K562 (cell line): ENCODE data around the gene EIF2AK2. TPM values are rescaled to one million over a fixed set of nuclear protein-coding genes. Genes with fewer than 3 reads are reported as not detected.

Experiments used
- CBX3 ChIP-seq, 2 experiments: IDR thresholded peaks; 1 replicate in 1 of 2; 2 replicates in 1 of 2; pipeline ENCODE4 v1.6.1; 2012; ENCODE audit warnings: inconsistent platforms in 2 of 2, low read length in 2 of 2, borderline replicate concordance in 1 of 2, control low read depth in 1 of 2
- CHCHD3 ChIP-seq: fragments of 250-450 bp; sonication (Bioruptor Pico); IDR thresholded peaks from 2 replicates; pipeline ENCODE4 v2.1.2; 2022; ENCODE audit warnings: mild to moderate bottlenecking
- CREBBP ChIP-seq: IDR thresholded peaks from one replicate; pipeline ENCODE4 v1.6.1; 2012; ENCODE audit warnings: low read depth, mild to moderate bottlenecking, control low read depth, inconsistent platforms, low read length
- CTCF ChIP-seq, 3 experiments: IDR thresholded peaks in 2 of 3; conservative IDR thresholded peaks in 1 of 3; 2 replicates each; pipeline ENCODE4 v1.5.1; 2011 to 2012; ENCODE audit warnings: low read length in 3 of 3, mild to moderate bottlenecking in 3 of 3, control low read depth in 2 of 3, improper control_type of control experiment in 1 of 3, inconsistent platforms in 1 of 3, low read depth in 1 of 3, mixed read lengths in 1 of 3, moderate library complexity in 1 of 3; ENCODE audit not compliant: insufficient read depth in 2 of 3
- E2F6 ChIP-seq, 2 experiments: IDR thresholded peaks; 2 replicates each; pipeline ENCODE4 v1.6.1; 2011; ENCODE audit warnings: borderline replicate concordance in 1 of 2, control low read depth in 1 of 2, low read depth in 1 of 2, low read length in 1 of 2, mild to moderate bottlenecking in 1 of 2, mixed read lengths in 1 of 2, moderate library complexity in 1 of 2; ENCODE audit not compliant: insufficient read depth in 1 of 2, insufficient read length in 1 of 2, poor library complexity in 1 of 2, severe bottlenecking in 1 of 2; ENCODE audit errors: extremely low read depth in 1 of 2
- FOXP4 ChIP-seq: sonication (generic); formaldehyde crosslinking; IDR thresholded peaks from 2 replicates; pipeline ENCODE4 v1.8.0; 2022; ENCODE audit warnings: mild to moderate bottlenecking, missing genetic modification reagents, borderline replicate concordance
- HNRNPLL ChIP-seq: fragments of 200-400 bp; formaldehyde crosslinking; IDR thresholded peaks from 2 replicates; pipeline ENCODE4 v1.6.1; 2017; ENCODE audit warnings: low read length, low read depth, mild to moderate bottlenecking; ENCODE audit not compliant: poor library complexity, severe bottlenecking
- L3MBTL2 ChIP-seq: fragments of 450-650 bp; IDR thresholded peaks from 2 replicates; pipeline ENCODE4 v1.6.1; 2016; ENCODE audit warnings: mild to moderate bottlenecking, moderate library complexity
- MTA3 ChIP-seq: fragments of 450-650 bp; formaldehyde crosslinking; IDR thresholded peaks from 2 replicates; pipeline ENCODE4 v1.6.1; 2017; ENCODE audit warnings: mild to moderate bottlenecking, borderline replicate concordance
- MYC ChIP-seq, 2 experiments: fragments of 250-450 bp in 1 of 2; sonication (Bioruptor Pico) in 1 of 2; IDR thresholded peaks; 2 replicates each; pipeline versions ENCODE4 v1.5.1 to v1.6.1; 2012 to 2021; ENCODE audit warnings: low read depth in 2 of 2, borderline replicate concordance in 1 of 2, improper control_type of control experiment in 1 of 2, low read length in 1 of 2, mild to moderate bottlenecking in 1 of 2, moderate library complexity in 1 of 2
- POLR3A ChIP-seq: IDR thresholded peaks from 2 replicates; pipeline ENCODE4 v1.6.1; 2011; ENCODE audit warnings: borderline replicate concordance, mild to moderate bottlenecking, moderate library complexity; ENCODE audit not compliant: insufficient read length, insufficient read depth; ENCODE audit errors: extremely low read depth
- SAP30 ChIP-seq: fragments of 200-600 bp; sonication (generic); IDR thresholded peaks from 2 replicates; pipeline ENCODE4 v1.6.1; 2012; ENCODE audit warnings: borderline replicate concordance, low read depth, mild to moderate bottlenecking, moderate library complexity, low read length, control low read depth, inconsistent platforms; ENCODE audit not compliant: insufficient read depth, poor library complexity, severe bottlenecking
- SMAD1 ChIP-seq: fragments of 150-350 bp; IDR thresholded peaks from 2 replicates; pipeline ENCODE4 v1.6.1; 2014; ENCODE audit warnings: low read length, low read depth; ENCODE audit not compliant: partially characterized antibody
- SRSF3 ChIP-seq: fragments of 200-400 bp; formaldehyde crosslinking; IDR thresholded peaks from 2 replicates; pipeline ENCODE4 v1.6.1; 2016; ENCODE audit warnings: mild to moderate bottlenecking, low read length, moderate library complexity; ENCODE audit not compliant: insufficient read depth
- TOE1 ChIP-seq, 2 experiments: fragments of 450-650 bp in 1 of 2; sonication (generic) in 1 of 2; formaldehyde crosslinking in 1 of 2; IDR thresholded peaks; 2 replicates each; pipeline versions ENCODE4 v1.7.1 to v1.8.0; 2016 to 2022; ENCODE audit warnings: borderline replicate concordance in 2 of 2, mild to moderate bottlenecking in 2 of 2, antibody characterized with exemption in 1 of 2, inconsistent platforms in 1 of 2, low read depth in 1 of 2, missing genetic modification reagents in 1 of 2, moderate library complexity in 1 of 2
- ZNF511 ChIP-seq: sonication (generic); formaldehyde crosslinking; IDR thresholded peaks from 2 replicates; pipeline ENCODE4 v1.8.0; 2022; ENCODE audit warnings: mild to moderate bottlenecking, missing genetic modification reagents
- ZNF583 ChIP-seq: fragments of 250-450 bp; sonication (Bioruptor Pico); IDR thresholded peaks from 2 replicates; pipeline ENCODE4 v1.4.0; 2020
- polyA plus RNA-seq, 8 experiments: library from polyadenylated mRNA; depleted of rRNA in 4 of 8; stranded (reverse) in 5 of 8; unstranded in 3 of 8; fragments of >200 nt; fragmentation: Nextera tagmentation in 2 of 8; fragmentation: Illumina TruSeq in 1 of 8; extraction: Ambion mirVana in 2 of 8; extraction: Trizol in 1 of 8; gene quantifications; 2 replicates each; pipeline versions ENCODE4 v1.2.1 to v1.2.3, GENCODE V29; 2011 to 2014; ENCODE audit warnings: inconsistent platforms in 1 of 8, missing spikeins in 1 of 8
- total RNA-seq, 7 experiments: library from RNA; depleted of rRNA in 6 of 7; stranded (reverse); fragments of >200 nt in 6 of 7; fragmentation: Illumina TruSeq in 2 of 7; extraction: Trizol in 2 of 7; gene quantifications; 2 replicates each; pipeline versions ENCODE4 v1.2.1 to v1.2.3, GENCODE V29; 2011 to 2021; ENCODE audit warnings: low replicate concordance in 1 of 7

The EIF2AK2 gene
- total and polyA plus RNA-seq, 9 of the 15 experiments (the other 6 are each of a cell fraction or from before 2014, with no cell fraction given) = 3.8 to 19.5 (median 13.3) TPM

GRCh38 chr2:37083873-37084794 is 72.6 kb downstream of the EIF2AK2 start, which contains the start of the genes GPATCH11 and HEATR5B (continued):
- no peak for TF ChIP-seq CTCF (IDR thresholded peaks at IDR 0.05 in 2 of 3, conservative IDR thresholded peaks at IDR 0.05 in 1 of 3; ENCODE audit: insufficient read depth in 2 of 3, low read depth in 1 of 3, low read length in 3 of 3)
- TF ChIP-seq HNRNPLL = peak; percentile 84
- TF ChIP-seq CHCHD3 = no peak
- TF ChIP-seq FOXP4 (CRISPR knock-in tag) = peak; percentile 73; the same call in 1 of the 2 replicates
- peak; percentile 32; the same call in 1 of the 2 replicates for TF ChIP-seq ZNF511 (CRISPR knock-in tag)
- no peak for TF ChIP-seq ZNF583 (CRISPR knock-in tag)
- TF ChIP-seq SMAD1 = no peak
- no peak for TF ChIP-seq POLR3A
- TF ChIP-seq MTA3 = peak; percentile 45; the same call in 1 of the 2 replicates
- peak; percentile 64; the same call in 1 of the 2 replicates for TF ChIP-seq MYC (IDR thresholded peaks at IDR 0.05; ENCODE audit: low read depth, low read length)
- TF ChIP-seq MYC (CRISPR knock-in tag; IDR thresholded peaks at IDR 0.05; ENCODE audit: borderline replicate concordance, low read depth) = no peak
- peak in 1 of 2 experiments; percentile 43; a peak in 1 of 3 replicates for TF ChIP-seq CBX3 (IDR thresholded peaks at IDR 0.05; ENCODE audit: borderline replicate concordance in 1 of 2, low read length in 2 of 2)
- peak; percentile 38 to 53 for TF ChIP-seq E2F6 (IDR thresholded peaks at IDR 0.05; ENCODE audit: borderline replicate concordance in 1 of 2, extremely low read depth in 1 of 2, insufficient read depth in 1 of 2, insufficient read length in 1 of 2, low read depth in 1 of 2, low read length in 1 of 2, poor library complexity in 1 of 2, severe bottlenecking in 1 of 2)
- TF ChIP-seq L3MBTL2 = peak; percentile 87
- no peak for TF ChIP-seq CREBBP
- TF ChIP-seq SAP30 = peak; percentile 89
- peak; percentile 14; the same call in 1 of the 2 replicates for TF ChIP-seq TOE1 (IDR thresholded peaks at IDR 0.05; ENCODE audit: borderline replicate concordance)
- no peak for TF ChIP-seq TOE1 (CRISPR knock-in tag; IDR thresholded peaks at IDR 0.05; ENCODE audit: borderline replicate concordance, low read depth)
- TF ChIP-seq SRSF3 = no peak
